ENCODE results near the gene MAP3K21.

DNA sequence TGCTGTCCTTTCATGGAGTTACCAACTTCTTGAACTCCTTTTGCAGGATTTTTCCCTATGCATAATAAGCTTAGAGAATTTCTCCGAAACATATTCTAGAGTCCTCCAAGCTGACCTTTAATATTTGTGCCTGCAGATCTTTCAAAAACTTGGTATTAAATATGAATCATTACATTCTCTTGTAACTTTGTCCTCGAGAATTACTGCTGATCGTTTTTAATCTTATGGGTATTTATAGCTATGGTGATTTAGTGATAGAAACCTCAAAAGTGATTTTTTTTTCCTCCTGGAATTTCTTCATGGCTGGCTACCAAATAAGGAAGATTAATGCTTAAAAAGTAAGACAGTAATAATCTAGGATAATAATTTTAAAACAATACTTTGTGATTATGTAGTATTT lies 39.1 kb downstream of the MAP3K21 start:
- TF ChIP-seq, protein P1, sequence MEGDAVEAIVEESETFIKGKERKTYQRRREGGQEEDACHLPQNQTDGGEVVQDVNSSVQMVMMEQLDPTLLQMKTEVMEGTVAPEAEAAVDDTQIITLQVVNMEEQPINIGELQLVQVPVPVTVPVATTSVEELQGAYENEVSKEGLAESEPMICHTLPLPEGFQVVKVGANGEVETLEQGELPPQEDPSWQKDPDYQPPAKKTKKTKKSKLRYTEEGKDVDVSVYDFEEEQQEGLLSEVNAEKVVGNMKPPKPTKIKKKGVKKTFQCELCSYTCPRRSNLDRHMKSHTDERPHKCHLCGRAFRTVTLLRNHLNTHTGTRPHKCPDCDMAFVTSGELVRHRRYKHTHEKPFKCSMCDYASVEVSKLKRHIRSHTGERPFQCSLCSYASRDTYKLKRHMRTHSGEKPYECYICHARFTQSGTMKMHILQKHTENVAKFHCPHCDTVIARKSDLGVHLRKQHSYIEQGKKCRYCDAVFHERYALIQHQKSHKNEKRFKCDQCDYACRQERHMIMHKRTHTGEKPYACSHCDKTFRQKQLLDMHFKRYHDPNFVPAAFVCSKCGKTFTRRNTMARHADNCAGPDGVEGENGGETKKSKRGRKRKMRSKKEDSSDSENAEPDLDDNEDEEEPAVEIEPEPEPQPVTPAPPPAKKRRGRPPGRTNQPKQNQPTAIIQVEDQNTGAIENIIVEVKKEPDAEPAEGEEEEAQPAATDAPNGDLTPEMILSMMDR (IDR thresholded peaks at IDR 0.05): no peak
- TF ChIP-seq POLR2A (IDR thresholded peaks at IDR 0.05): no peak

Measured in uterus (tissue), 2 donors.